ENCODE results near the gene PDE6D.

PDE6D gene

DNA sequence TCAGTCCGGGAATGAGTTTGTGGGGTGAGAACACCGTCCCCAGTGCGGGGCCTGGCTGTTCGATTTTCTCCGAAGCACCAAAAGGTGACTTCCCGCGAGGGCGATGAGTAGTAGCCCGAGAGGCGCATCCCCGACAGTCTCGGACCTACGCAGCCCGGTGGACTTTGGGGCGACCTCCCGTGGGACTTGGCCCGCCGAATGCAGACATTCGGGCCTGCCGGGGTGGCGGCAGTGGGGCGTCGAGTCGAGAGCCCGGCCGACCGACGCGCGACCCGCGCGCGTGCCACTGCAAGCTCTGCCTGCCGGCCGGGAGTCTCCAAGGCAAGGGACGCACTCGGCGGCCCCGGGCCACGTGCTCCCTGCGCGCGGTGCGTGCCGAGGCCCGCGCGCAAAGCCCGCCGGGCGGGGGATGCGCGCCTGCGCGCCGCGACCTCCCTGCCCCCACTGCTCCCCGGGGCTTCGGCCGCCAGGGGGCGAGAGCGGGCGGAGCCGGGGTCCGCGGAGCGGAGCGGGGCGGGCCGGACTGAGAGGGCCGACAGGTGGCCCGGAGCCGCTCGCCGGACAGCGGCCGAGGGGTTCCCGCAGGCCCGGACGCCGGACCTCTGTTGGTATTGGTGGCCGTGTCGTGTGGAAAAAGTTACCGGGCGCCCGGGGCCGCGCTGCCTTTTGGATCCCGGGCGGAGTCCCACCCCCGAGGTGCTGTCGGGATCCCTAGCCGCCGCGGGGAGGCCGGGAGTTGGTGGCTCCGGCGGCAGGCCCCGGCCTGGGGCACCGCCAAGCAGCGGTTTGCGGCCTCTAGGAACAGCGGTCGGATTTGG lies 70.9 kb downstream of the PDE6D start:
- H3K4me1 ChIP-seq (ENCODE audit: control insufficient read depth, insufficient read depth, low read length): peaks cover 10% of the 10 kb centered on the region
- H3K27ac ChIP-seq (ENCODE audit: extremely low read depth, low read depth, low read length): peak overlapping the region; percentile 96
- POLR2A ChIA-PET: interaction anchor here (0.7 to 4.4 kb wide), 6 partner anchors 27 to 246 kb away, joined by 3 to 41 read pairs (median 4); partner anchors contain the start of gene NCL
- CTCF ChIA-PET: interaction anchor here (1.4 kb wide), 1 partner anchor 35 kb away, joined by 3 read pairs; no protein-coding TSS in a partner anchor
- H3K9me3 ChIP-seq (ENCODE audit: control insufficient read depth, insufficient read depth, low read depth, low read length): no peaks in the 10 kb centered on the region
- H3K4me3 ChIP-seq (ENCODE audit: low read depth, low read length): peak overlapping the region; percentile 94
- H3K36me3 ChIP-seq (ENCODE audit: control insufficient read depth in 2 of 2, insufficient read depth in 1 of 2, low read length in 2 of 2): peaks cover 6 to 50% of the 10 kb centered on the region in 2 experiments; a peak in 2 of 3 replicates
- TF ChIP-seq ZNF677 (tag by site-specific recombination; IDR thresholded peaks at IDR 0.05) (no peak), ZNF37A (tag by site-specific recombination; IDR thresholded peaks at IDR 0.05) (no peak), SETDB1 (IDR thresholded peaks at IDR 0.05; ENCODE audit: insufficient read length, low read length) (peak; percentile 11), HOXA7 (CRISPR knock-in tag; IDR thresholded peaks at IDR 0.05; ENCODE audit: borderline replicate concordance) (no peak; the same call in 1 of the 2 replicates), ZNF670 (tag by site-specific recombination; IDR thresholded peaks at IDR 0.05; ENCODE audit: low read depth) (no peak), ZNF843 (tag by site-specific recombination; IDR thresholded peaks at IDR 0.05) (0 out of 2 replicates have a peak, but pooled peaks have one; percentile 12), ZBTB1 (tag by site-specific recombination; IDR thresholded peaks at IDR 0.05) (no peak), ZNF473 (tag by site-specific recombination; IDR thresholded peaks at IDR 0.05) (no peak), ZNF623 (tag by site-specific recombination; IDR thresholded peaks at IDR 0.05) (0 out of 2 replicates have a peak, but pooled peaks have one; percentile 10), ZNF785 (tag by site-specific recombination; IDR thresholded peaks at IDR 0.05) (no peak), ZNF549 (tag by site-specific recombination; IDR thresholded peaks at IDR 0.05) (no peak), ZFP69B (tag by site-specific recombination; IDR thresholded peaks at IDR 0.05) (0 out of 2 replicates have a peak, but pooled peaks have one; percentile 22), HOXD13 (CRISPR knock-in tag; IDR thresholded peaks at IDR 0.05; ENCODE audit: borderline replicate concordance) (no peak; the same call in 1 of the 2 replicates), ZFP3 (tag by site-specific recombination; IDR thresholded peaks at IDR 0.05; ENCODE audit: low read depth) (no peak), SP3 (tag by site-specific recombination; IDR thresholded peaks at IDR 0.05) (no peak), GLIS2 (tag by site-specific recombination; IDR thresholded peaks at IDR 0.05) (peak; percentile 59), ZNF660 (tag by site-specific recombination; IDR thresholded peaks at IDR 0.05) (peak; percentile 72), ZNF433 (tag by site-specific recombination; IDR thresholded peaks at IDR 0.05; ENCODE audit: low read depth) (no peak), ZBTB8A (tag by site-specific recombination; IDR thresholded peaks at IDR 0.05) (peak; percentile 87)
- TF ChIP-seq, protein P1, sequence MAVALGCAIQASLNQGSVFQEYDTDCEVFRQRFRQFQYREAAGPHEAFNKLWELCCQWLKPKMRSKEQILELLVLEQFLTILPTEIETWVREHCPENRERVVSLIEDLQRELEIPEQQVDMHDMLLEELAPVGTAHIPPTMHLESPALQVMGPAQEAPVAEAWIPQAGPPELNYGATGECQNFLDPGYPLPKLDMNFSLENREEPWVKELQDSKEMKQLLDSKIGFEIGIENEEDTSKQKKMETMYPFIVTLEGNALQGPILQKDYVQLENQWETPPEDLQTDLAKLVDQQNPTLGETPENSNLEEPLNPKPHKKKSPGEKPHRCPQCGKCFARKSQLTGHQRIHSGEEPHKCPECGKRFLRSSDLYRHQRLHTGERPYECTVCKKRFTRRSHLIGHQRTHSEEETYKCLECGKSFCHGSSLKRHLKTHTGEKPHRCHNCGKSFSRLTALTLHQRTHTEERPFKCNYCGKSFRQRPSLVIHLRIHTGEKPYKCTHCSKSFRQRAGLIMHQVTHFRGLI (tag by site-specific recombination; IDR thresholded peaks at IDR 0.05): 0 out of 2 replicates have a peak, but pooled peaks have one; percentile 23
- TF ChIP-seq, protein P2, sequence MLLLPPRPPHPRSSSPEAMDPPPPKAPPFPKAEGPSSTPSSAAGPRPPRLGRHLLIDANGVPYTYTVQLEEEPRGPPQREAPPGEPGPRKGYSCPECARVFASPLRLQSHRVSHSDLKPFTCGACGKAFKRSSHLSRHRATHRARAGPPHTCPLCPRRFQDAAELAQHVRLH (tag by site-specific recombination; IDR thresholded peaks at IDR 0.05): no peak
- TF ChIP-seq, protein P3, sequence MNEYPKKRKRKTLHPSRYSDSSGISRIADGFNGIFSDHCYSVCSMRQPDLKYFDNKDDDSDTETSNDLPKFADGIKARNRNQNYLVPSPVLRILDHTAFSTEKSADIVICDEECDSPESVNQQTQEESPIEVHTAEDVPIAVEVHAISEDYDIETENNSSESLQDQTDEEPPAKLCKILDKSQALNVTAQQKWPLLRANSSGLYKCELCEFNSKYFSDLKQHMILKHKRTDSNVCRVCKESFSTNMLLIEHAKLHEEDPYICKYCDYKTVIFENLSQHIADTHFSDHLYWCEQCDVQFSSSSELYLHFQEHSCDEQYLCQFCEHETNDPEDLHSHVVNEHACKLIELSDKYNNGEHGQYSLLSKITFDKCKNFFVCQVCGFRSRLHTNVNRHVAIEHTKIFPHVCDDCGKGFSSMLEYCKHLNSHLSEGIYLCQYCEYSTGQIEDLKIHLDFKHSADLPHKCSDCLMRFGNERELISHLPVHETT (tag by site-specific recombination; IDR thresholded peaks at IDR 0.05): no peak
- TF ChIP-seq, protein P4, sequence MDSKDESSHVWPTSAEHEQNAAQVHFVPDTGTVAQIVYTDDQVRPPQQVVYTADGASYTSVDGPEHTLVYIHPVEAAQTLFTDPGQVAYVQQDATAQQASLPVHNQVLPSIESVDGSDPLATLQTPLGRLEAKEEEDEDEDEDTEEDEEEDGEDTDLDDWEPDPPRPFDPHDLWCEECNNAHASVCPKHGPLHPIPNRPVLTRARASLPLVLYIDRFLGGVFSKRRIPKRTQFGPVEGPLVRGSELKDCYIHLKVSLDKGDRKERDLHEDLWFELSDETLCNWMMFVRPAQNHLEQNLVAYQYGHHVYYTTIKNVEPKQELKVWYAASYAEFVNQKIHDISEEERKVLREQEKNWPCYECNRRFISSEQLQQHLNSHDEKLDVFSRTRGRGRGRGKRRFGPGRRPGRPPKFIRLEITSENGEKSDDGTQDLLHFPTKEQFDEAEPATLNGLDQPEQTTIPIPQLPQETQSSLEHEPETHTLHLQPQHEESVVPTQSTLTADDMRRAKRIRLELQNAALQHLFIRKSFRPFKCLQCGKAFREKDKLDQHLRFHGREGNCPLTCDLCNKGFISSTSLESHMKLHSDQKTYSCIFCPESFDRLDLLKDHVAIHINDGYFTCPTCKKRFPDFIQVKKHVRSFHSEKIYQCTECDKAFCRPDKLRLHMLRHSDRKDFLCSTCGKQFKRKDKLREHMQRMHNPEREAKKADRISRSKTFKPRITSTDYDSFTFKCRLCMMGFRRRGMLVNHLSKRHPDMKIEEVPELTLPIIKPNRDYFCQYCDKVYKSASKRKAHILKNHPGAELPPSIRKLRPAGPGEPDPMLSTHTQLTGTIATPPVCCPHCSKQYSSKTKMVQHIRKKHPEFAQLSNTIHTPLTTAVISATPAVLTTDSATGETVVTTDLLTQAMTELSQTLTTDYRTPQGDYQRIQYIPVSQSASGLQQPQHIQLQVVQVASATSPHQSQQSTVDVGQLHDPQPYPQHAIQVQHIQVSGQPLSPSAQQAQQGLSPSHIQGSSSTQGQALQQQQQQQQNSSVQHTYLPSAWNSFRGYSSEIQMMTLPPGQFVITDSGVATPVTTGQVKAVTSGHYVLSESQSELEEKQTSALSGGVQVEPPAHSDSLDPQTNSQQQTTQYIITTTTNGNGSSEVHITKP (tag by site-specific recombination; IDR thresholded peaks at IDR 0.05): no peak
- TF ChIP-seq, protein P5, sequence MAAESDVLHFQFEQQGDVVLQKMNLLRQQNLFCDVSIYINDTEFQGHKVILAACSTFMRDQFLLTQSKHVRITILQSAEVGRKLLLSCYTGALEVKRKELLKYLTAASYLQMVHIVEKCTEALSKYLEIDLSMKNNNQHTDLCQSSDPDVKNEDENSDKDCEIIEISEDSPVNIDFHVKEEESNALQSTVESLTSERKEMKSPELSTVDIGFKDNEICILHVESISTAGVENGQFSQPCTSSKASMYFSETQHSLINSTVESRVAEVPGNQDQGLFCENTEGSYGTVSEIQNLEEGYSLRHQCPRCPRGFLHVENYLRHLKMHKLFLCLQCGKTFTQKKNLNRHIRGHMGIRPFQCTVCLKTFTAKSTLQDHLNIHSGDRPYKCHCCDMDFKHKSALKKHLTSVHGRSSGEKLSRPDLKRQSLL (tag by site-specific recombination; IDR thresholded peaks at IDR 0.05): no peak
- TF ChIP-seq, protein P6, sequence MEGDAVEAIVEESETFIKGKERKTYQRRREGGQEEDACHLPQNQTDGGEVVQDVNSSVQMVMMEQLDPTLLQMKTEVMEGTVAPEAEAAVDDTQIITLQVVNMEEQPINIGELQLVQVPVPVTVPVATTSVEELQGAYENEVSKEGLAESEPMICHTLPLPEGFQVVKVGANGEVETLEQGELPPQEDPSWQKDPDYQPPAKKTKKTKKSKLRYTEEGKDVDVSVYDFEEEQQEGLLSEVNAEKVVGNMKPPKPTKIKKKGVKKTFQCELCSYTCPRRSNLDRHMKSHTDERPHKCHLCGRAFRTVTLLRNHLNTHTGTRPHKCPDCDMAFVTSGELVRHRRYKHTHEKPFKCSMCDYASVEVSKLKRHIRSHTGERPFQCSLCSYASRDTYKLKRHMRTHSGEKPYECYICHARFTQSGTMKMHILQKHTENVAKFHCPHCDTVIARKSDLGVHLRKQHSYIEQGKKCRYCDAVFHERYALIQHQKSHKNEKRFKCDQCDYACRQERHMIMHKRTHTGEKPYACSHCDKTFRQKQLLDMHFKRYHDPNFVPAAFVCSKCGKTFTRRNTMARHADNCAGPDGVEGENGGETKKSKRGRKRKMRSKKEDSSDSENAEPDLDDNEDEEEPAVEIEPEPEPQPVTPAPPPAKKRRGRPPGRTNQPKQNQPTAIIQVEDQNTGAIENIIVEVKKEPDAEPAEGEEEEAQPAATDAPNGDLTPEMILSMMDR (tag by site-specific recombination; IDR thresholded peaks at IDR 0.05): 0 out of 2 replicates have a peak, but pooled peaks have one; percentile 34
- TF ChIP-seq, protein P7, sequence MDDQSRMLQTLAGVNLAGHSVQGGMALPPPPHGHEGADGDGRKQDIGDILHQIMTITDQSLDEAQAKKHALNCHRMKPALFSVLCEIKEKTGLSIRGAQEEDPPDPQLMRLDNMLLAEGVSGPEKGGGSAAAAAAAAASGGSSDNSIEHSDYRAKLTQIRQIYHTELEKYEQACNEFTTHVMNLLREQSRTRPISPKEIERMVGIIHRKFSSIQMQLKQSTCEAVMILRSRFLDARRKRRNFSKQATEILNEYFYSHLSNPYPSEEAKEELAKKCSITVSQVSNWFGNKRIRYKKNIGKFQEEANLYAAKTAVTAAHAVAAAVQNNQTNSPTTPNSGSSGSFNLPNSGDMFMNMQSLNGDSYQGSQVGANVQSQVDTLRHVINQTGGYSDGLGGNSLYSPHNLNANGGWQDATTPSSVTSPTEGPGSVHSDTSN (CRISPR knock-in tag; IDR thresholded peaks at IDR 0.05): peak; percentile 88

Data from HEK293 (cell line).